IMR-90 (cell line): Measurements from ENCODE around the gene USP5. TPM values are rescaled to one million over a fixed set of nuclear protein-coding genes. Genes with fewer than 3 reads are reported as not detected.

Source experiments
- ATAC-seq: fragments of 200-7000 bp; cut with Tn5 transposase; 2 replicates; pipeline ENCODE4 v1.9.1; 2020; ENCODE audit warnings: low read depth, mild to moderate bottlenecking, moderate library complexity
- BruUV-seq: library from RNA; stranded (reverse); fragments of 400-500 nt; replicated peaks from 2 replicates; lab custom pipeline; 2021; lab: Mats Ljungman, UMichigan
- CTCF ChIA-PET: fragments of 300-600 bp; formaldehyde crosslinking; extraction: SDS; loops from one replicate; lab custom pipeline; 2021; ENCODE audit warnings: antibody characterized with exemption; lab: Yijun Ruan, JAX
- POLR2A ChIA-PET: fragments of 300-600 bp; sonication (Branson Sonifier 250); formaldehyde crosslinking; loops from one replicate; lab custom pipeline; 2022; ENCODE audit warnings: antibody characterized with exemption; ENCODE audit not compliant: unreplicated experiment; lab: Charles Lee
- DNase-seq: peaks from one replicate; pipeline ENCODE4 v3.0.0; 2013
- H2AFZ ChIP-seq: replicated peaks from 2 replicates; pipeline ENCODE3; 2013; ENCODE audit warnings: low read length, mild to moderate bottlenecking; ENCODE audit not compliant: poor library complexity
- H2AK5ac ChIP-seq: 2 replicates; pipeline ENCODE4 v1.6.1; 2013; ENCODE audit warnings: low read depth, low read length, inconsistent platforms
- H2AK9ac ChIP-seq: replicated peaks from 2 replicates; pipeline ENCODE3; 2013; ENCODE audit warnings: mild to moderate bottlenecking, low read depth, low read length, moderate library complexity; ENCODE audit not compliant: poor library complexity
- H2BK120ac ChIP-seq: 2 replicates; pipeline ENCODE4 v1.6.1; 2013; ENCODE audit warnings: low read depth, low read length, inconsistent platforms
- H2BK15ac ChIP-seq: 3 replicates; pipeline ENCODE4 v1.6.1; 2013; ENCODE audit warnings: low read depth, low read length, inconsistent platforms
- H2BK20ac ChIP-seq: 2 replicates; pipeline ENCODE4 v1.6.1; 2013; ENCODE audit warnings: low read depth, mild to moderate bottlenecking, inconsistent platforms, low read length, moderate library complexity
- H2BK5ac ChIP-seq: 2 replicates; pipeline ENCODE4 v1.6.1; 2013; ENCODE audit warnings: mild to moderate bottlenecking, low read depth, low read length, inconsistent platforms; ENCODE audit not compliant: poor library complexity, severe bottlenecking
- H3K14ac ChIP-seq: replicated peaks from 2 replicates; pipeline ENCODE4 v1.6.1; 2013; ENCODE audit warnings: low read depth, low read length, inconsistent platforms
- H3K18ac ChIP-seq: 2 replicates; pipeline ENCODE4 v1.6.1; 2013; ENCODE audit warnings: low read depth, low read length, control low read depth
- H3K23ac ChIP-seq: 2 replicates; pipeline ENCODE4 v1.6.1; 2013; ENCODE audit warnings: low read depth, low read length, inconsistent platforms
- H3K27ac ChIP-seq: 2 replicates; pipeline ENCODE4 v1.5.1; 2013; ENCODE audit warnings: mild to moderate bottlenecking, control low read depth, low read length; ENCODE audit not compliant: insufficient read depth
- H3K27me3 ChIP-seq: 2 replicates; pipeline ENCODE4 v1.6.1; 2013; ENCODE audit warnings: low read length; ENCODE audit not compliant: control insufficient read depth, insufficient read depth
- H3K36me3 ChIP-seq: 2 replicates; pipeline ENCODE4 v1.6.1; 2013; ENCODE audit warnings: low read length, mixed read lengths; ENCODE audit not compliant: control insufficient read depth, insufficient read depth
- H3K4ac ChIP-seq: 2 replicates; pipeline ENCODE4 v1.6.1; 2013; ENCODE audit warnings: low read depth, low read length, inconsistent platforms
- H3K4me1 ChIP-seq: 2 replicates; pipeline ENCODE4 v1.6.1; 2013; ENCODE audit warnings: low read length, mixed read lengths; ENCODE audit not compliant: control insufficient read depth, insufficient read depth
- H3K4me2 ChIP-seq: 2 replicates; pipeline ENCODE4 v1.6.1; 2013; ENCODE audit warnings: low read depth, mild to moderate bottlenecking, control low read depth, low read length, moderate library complexity
- H3K4me3 ChIP-seq: 2 replicates; pipeline ENCODE4 v1.5.1; 2013; ENCODE audit warnings: low read depth, mild to moderate bottlenecking, control low read depth, low read length, moderate library complexity; ENCODE audit not compliant: insufficient read depth
- H3K56ac ChIP-seq: 2 replicates; pipeline ENCODE4 v1.6.1; 2013; ENCODE audit warnings: low read length, inconsistent platforms; ENCODE audit not compliant: insufficient read depth; ENCODE audit errors: extremely low read depth
- H3K79me1 ChIP-seq, 2 experiments: 2 replicates each; pipeline ENCODE4 v1.6.1; 2013; ENCODE audit warnings: low read length in 2 of 2, inconsistent platforms in 1 of 2, low read depth in 1 of 2
- H3K9ac ChIP-seq: 2 replicates; pipeline ENCODE4 v1.6.1; 2013; ENCODE audit warnings: low read depth, low read length, control low read depth
- H3K9me1 ChIP-seq: 2 replicates; pipeline ENCODE4 v1.6.1; 2013; ENCODE audit warnings: low read length, inconsistent platforms; ENCODE audit not compliant: insufficient read depth
- H3K9me3 ChIP-seq: 2 replicates; pipeline ENCODE4 v1.6.1; 2013; ENCODE audit warnings: low read length; ENCODE audit not compliant: control insufficient read depth, insufficient read depth
- H4K20me1 ChIP-seq: 2 replicates; pipeline ENCODE4 v1.6.1; 2013; ENCODE audit warnings: low read length, inconsistent platforms; ENCODE audit not compliant: insufficient read depth
- H4K5ac ChIP-seq: 2 replicates; pipeline ENCODE4 v1.6.1; 2013; ENCODE audit warnings: mild to moderate bottlenecking, low read depth, low read length, control low read depth
- H4K8ac ChIP-seq, 2 experiments: 2 replicates each; pipeline ENCODE4 v1.6.1; 2013; ENCODE audit warnings: low read depth in 2 of 2, low read length in 2 of 2, control low read depth in 1 of 2, inconsistent platforms in 1 of 2
- H4K91ac ChIP-seq: 2 replicates; pipeline ENCODE4 v1.6.1; 2013; ENCODE audit warnings: low read depth, low read length, inconsistent platforms; ENCODE audit not compliant: insufficient read depth
- MAFK ChIP-seq: IDR thresholded peaks from 2 replicates; pipeline ENCODE4 v1.6.1; 2012; ENCODE audit warnings: low read depth, low read length, improper control_type of control experiment
- MAZ ChIP-seq: IDR thresholded peaks from 2 replicates; pipeline ENCODE4 v1.6.1; 2012; ENCODE audit warnings: low read depth, mild to moderate bottlenecking, low read length, improper control_type of control experiment, moderate library complexity, borderline replicate concordance
- MXI1 ChIP-seq: IDR thresholded peaks from 2 replicates; pipeline ENCODE4 v1.6.1; 2012; ENCODE audit warnings: low read depth, mild to moderate bottlenecking, low read length, moderate library complexity, borderline replicate concordance
- NFE2L2 ChIP-seq: fragments of 150-350 bp; IDR thresholded peaks from 2 replicates; pipeline ENCODE4 v1.6.1; 2016; ENCODE audit warnings: low read depth, mild to moderate bottlenecking, low read length
- POLR2A ChIP-seq: IDR thresholded peaks from 2 replicates; pipeline ENCODE4 v1.6.1; 2012; ENCODE audit warnings: mild to moderate bottlenecking, low read depth, low read length
- RAD21 ChIP-seq: IDR thresholded peaks from 2 replicates; pipeline ENCODE4 v1.6.1; 2012; ENCODE audit warnings: low read length, improper control_type of control experiment
- RCOR1 ChIP-seq: IDR thresholded peaks from 2 replicates; pipeline ENCODE4 v1.6.1; 2012; ENCODE audit warnings: mild to moderate bottlenecking, low read length, improper control_type of control experiment; ENCODE audit not compliant: insufficient replicate concordance
- RFX5 ChIP-seq: IDR thresholded peaks from 2 replicates; pipeline ENCODE4 v1.8.0; 2012; ENCODE audit warnings: low read depth, mild to moderate bottlenecking, low read length, moderate library complexity
- SMC3 ChIP-seq: fragments of 150-350 bp; IDR thresholded peaks from 2 replicates; pipeline ENCODE4 v1.6.1; 2016; ENCODE audit warnings: low read depth, mild to moderate bottlenecking, antibody characterized with exemption, low read length, moderate library complexity
- WGBS, 2 experiments: methylation state at CpG; one replicate each; pipeline versions ENCODE4 v1.1.5 to v1.1.7; 2013; ENCODE audit warnings: missing lambda C conversion rate in 2 of 2; ENCODE audit not compliant: insufficient read length in 1 of 2; ENCODE audit errors: extremely low coverage in 2 of 2; 5-methylcytosine and 5-hydroxymethylcytosine counted together
- dilution Hi-C: fragments of 300-500 bp; cut with HindIII; formaldehyde crosslinking; loops from one replicate; pipeline ENCODE4 v1.14.3; 2018; ENCODE audit warnings: low sequenced_read_pairs; ENCODE audit not compliant: unreplicated experiment
- in situ Hi-C: fragments of 300-500 bp; cut with MboI; formaldehyde crosslinking; loops from 3 replicates; pipeline ENCODE4 v1.14.3; 2019; ENCODE audit warnings: low sequenced_read_pairs, inconsistent platforms, mixed read lengths
- intact Hi-C: fragments of 100-400 bp; cut with micrococcal nuclease; formaldehyde crosslinking; loops from 2 replicates; pipeline ENCODE4 v1.10.0; 2022
- polyA plus RNA-seq, 3 experiments: library from polyadenylated mRNA; depleted of rRNA; stranded (reverse); fragments of >200 nt; gene quantifications; 2 replicates each; pipeline ENCODE4 v1.2.3, GENCODE V29; 2012; ENCODE audit warnings: low replicate concordance in 1 of 3
- total RNA-seq: library from RNA; depleted of rRNA; stranded (reverse); fragments of >200 nt; gene quantifications from 2 replicates; pipeline ENCODE4 v1.2.3, GENCODE V29; 2012
- TF ChIP-seq, protein P1 (sequence below): fragments of 150-350 bp; IDR thresholded peaks from 2 replicates; pipeline ENCODE4 v1.6.1; 2017; ENCODE audit warnings: mild to moderate bottlenecking, antibody characterized with exemption, low read length, low read depth
- TF ChIP-seq, protein P2 (sequence below): fragments of 150-350 bp; IDR thresholded peaks from 2 replicates; pipeline ENCODE4 v1.6.1; 2016; ENCODE audit warnings: low read depth, mild to moderate bottlenecking, low read length, moderate library complexity, borderline replicate concordance
- TF ChIP-seq, protein P3 (sequence below): conservative IDR thresholded peaks from 2 replicates; pipeline ENCODE4 v1.5.1; 2012; ENCODE audit warnings: mild to moderate bottlenecking, low read depth, low read length, improper control_type of control experiment

Gene USP5
- total and polyA plus RNA-seq, 2 of the 4 experiments (the other 2 are of a cell fraction) = 69.7 to 125 TPM

DNA sequence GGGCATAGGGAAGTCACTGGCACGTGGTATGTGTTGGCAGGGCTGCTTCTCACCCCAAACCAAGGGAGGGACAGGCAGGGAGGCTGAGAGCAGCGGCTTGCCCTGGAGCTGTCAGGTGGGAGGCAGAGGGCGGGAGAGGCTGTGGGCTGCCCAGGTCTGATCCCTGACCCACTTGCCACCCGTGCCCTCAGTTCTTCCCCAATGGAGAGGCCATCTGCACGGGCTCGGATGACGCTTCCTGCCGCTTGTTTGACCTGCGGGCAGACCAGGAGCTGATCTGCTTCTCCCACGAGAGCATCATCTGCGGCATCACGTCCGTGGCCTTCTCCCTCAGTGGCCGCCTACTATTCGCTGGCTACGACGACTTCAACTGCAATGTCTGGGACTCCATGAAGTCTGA lies 6.6 kb upstream of the USP5 start:
- no peaks in the 10 kb centered on the region for H3K27me3 ChIP-seq
- POLR2A ChIA-PET = no interaction called here

More for the DNA sequence above, 6.6 kb upstream of the USP5 start:
- DNase-seq (no peak), ATAC-seq (no peak)
- no peaks in the 10 kb centered on the region; the same call in 1 of the 2 replicates for H4K20me1 ChIP-seq
- dilution Hi-C loops = no loop called here
- H3K14ac ChIP-seq = no peak overlapping the region
- H3K4me3 ChIP-seq = no peak overlapping the region
- no peaks in the 10 kb centered on the region for H3K9me3 ChIP-seq
- no peaks in the 10 kb centered on the region for H3K9me1 ChIP-seq
- peaks cover 6 to 20% of the 10 kb centered on the region in 2 experiments; a peak in 3 of 4 replicates for H3K79me1 ChIP-seq
- TF ChIP-seq MXI1 (no peak), RCOR1 (no peak), MAFK (no peak), SMC3 (no peak), RFX5 (no peak), POLR2A (no peak), RAD21 (no peak), NFE2L2 (no peak), MAZ (no peak)
- TF ChIP-seq, protein P1, sequence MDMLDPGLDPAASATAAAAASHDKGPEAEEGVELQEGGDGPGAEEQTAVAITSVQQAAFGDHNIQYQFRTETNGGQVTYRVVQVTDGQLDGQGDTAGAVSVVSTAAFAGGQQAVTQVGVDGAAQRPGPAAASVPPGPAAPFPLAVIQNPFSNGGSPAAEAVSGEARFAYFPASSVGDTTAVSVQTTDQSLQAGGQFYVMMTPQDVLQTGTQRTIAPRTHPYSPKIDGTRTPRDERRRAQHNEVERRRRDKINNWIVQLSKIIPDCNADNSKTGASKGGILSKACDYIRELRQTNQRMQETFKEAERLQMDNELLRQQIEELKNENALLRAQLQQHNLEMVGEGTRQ = no peak
- TF ChIP-seq, protein P2, sequence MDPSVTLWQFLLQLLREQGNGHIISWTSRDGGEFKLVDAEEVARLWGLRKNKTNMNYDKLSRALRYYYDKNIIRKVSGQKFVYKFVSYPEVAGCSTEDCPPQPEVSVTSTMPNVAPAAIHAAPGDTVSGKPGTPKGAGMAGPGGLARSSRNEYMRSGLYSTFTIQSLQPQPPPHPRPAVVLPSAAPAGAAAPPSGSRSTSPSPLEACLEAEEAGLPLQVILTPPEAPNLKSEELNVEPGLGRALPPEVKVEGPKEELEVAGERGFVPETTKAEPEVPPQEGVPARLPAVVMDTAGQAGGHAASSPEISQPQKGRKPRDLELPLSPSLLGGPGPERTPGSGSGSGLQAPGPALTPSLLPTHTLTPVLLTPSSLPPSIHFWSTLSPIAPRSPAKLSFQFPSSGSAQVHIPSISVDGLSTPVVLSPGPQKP = no peak
- TF ChIP-seq, protein P3, sequence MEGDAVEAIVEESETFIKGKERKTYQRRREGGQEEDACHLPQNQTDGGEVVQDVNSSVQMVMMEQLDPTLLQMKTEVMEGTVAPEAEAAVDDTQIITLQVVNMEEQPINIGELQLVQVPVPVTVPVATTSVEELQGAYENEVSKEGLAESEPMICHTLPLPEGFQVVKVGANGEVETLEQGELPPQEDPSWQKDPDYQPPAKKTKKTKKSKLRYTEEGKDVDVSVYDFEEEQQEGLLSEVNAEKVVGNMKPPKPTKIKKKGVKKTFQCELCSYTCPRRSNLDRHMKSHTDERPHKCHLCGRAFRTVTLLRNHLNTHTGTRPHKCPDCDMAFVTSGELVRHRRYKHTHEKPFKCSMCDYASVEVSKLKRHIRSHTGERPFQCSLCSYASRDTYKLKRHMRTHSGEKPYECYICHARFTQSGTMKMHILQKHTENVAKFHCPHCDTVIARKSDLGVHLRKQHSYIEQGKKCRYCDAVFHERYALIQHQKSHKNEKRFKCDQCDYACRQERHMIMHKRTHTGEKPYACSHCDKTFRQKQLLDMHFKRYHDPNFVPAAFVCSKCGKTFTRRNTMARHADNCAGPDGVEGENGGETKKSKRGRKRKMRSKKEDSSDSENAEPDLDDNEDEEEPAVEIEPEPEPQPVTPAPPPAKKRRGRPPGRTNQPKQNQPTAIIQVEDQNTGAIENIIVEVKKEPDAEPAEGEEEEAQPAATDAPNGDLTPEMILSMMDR = no peak
- in situ Hi-C loops = no loop called here
- H2BK120ac ChIP-seq = no peak overlapping the region
- intact Hi-C loops = no loop called here
- H3K4me2 ChIP-seq = no peak overlapping the region
- no peak overlapping the region for H2AK9ac ChIP-seq
- H2BK5ac ChIP-seq = no peak overlapping the region
- 90% methylated on average over 7 of the region's 17 CpGs; no CpG with 5 or more reads in 1 of the 2 experiments for WGBS, 2 experiments
- H3K9ac ChIP-seq = no peak overlapping the region
- H2AFZ ChIP-seq = no peak overlapping the region
- H2BK20ac ChIP-seq = no peak overlapping the region
- H3K36me3 ChIP-seq = peaks cover 62% of the 10 kb centered on the region
- H3K23ac ChIP-seq = no peak overlapping the region
- CTCF ChIA-PET = no interaction called here
- no peak overlapping the region for H3K27ac ChIP-seq
- no peak overlapping the region for H4K8ac ChIP-seq
- BruUV-seq = no TSS peak
- H3K18ac ChIP-seq = no peak overlapping the region
- H3K4ac ChIP-seq = no peak overlapping the region
- H4K91ac ChIP-seq = no peak overlapping the region
- no peak overlapping the region for H4K5ac ChIP-seq
- H3K4me1 ChIP-seq = no peaks in the 10 kb centered on the region
- H2BK15ac ChIP-seq = no peak overlapping the region
- H3K56ac ChIP-seq = no peak overlapping the region
- H2AK5ac ChIP-seq = no peak overlapping the region
